ENCODE data around the gene ATP7B.
A peak's percentile ranks its signal among the peaks of the same experiment; 100 is the strongest.
"Not testable (repeated sequence)": the region's sequence is repeated elsewhere in the genome, so short reads cannot be mapped to it uniquely, and the experiment has no call there.

ATP7B gene

GRCh38 chr13:51922771-51923480, 88.3 kb downstream of the ATP7B start:
- no peak for DNase-seq (ENCODE audit: low spot score)

GRCh38 chr13:51921790-51922740, 89.2 kb downstream of the ATP7B start:
- DNase-seq (ENCODE audit: low spot score): no peak

- DNase-seq (ENCODE audit: low spot score): no peak
Observed at GRCh38 chr13:51920786-51921185, 90.5 kb downstream of the ATP7B start.

GRCh38 chr13:51920267-51920666, 91.0 kb downstream of the ATP7B start:
- no peak for DNase-seq (ENCODE audit: low spot score)

GRCh38 chr13:51919531-51919930, 91.7 kb downstream of the ATP7B start:
- DNase-seq (ENCODE audit: low spot score): no peak

- DNase-seq (ENCODE audit: low spot score): no peak
Observed at GRCh38 chr13:51916962-51917361, 94.3 kb downstream of the ATP7B start.

- DNase-seq (ENCODE audit: low spot score): no peak
Observed at GRCh38 chr13:51916051-51916818, 95.0 kb downstream of the ATP7B start.

- DNase-seq (ENCODE audit: low spot score): no peak
Observed at GRCh38 chr13:51914137-51914493, 97.1 kb downstream of the ATP7B start.

- DNase-seq (ENCODE audit: low spot score): no peak
Observed at GRCh38 chr13:51913421-51914136, 97.7 kb downstream of the ATP7B start.

GRCh38 chr13:51912511-51913225, 98.6 kb downstream of the ATP7B start:
- DNase-seq (ENCODE audit: low spot score): no peak

- no peak for DNase-seq (ENCODE audit: low spot score)
Observed at GRCh38 chr13:51912091-51912490, 99.2 kb downstream of the ATP7B start.

GRCh38 chr13:51910508-51910907, 100.7 kb downstream of the ATP7B start:
- DNase-seq (ENCODE audit: low spot score): no peak

GRCh38 chr13:51909265-51909664, 102.0 kb downstream of the ATP7B start:
- DNase-seq (ENCODE audit: low spot score): not testable (repeated sequence)

- DNase-seq (ENCODE audit: low spot score): no peak
Observed at GRCh38 chr13:51907040-51907732, 104.1 kb downstream of the ATP7B start.

GRCh38 chr13:51906581-51906980, 104.7 kb downstream of the ATP7B start:
- no peak for DNase-seq (ENCODE audit: low spot score)

- DNase-seq (ENCODE audit: low spot score): no peak
Observed at GRCh38 chr13:51905787-51906186, 105.5 kb downstream of the ATP7B start.

- no peak for DNase-seq (ENCODE audit: low spot score)
Observed at GRCh38 chr13:51902776-51903175, 108.5 kb downstream of the ATP7B start.

GRCh38 chr13:51900471-51900870, 110.8 kb downstream of the ATP7B start:
- DNase-seq (ENCODE audit: low spot score): no peak

- peak; percentile 54 for DNase-seq (ENCODE audit: low spot score)
Observed at GRCh38 chr13:51895906-51896888, 115.1 kb downstream of the ATP7B start.
